GM23338 (cell line): ENCODE measurements around the gene ATP6V0A4. TPM values are rescaled to one million over a fixed set of nuclear protein-coding genes. Genes with fewer than 3 reads are reported as not detected.

Experiments
- ATAC-seq: fragments of 200-7000 bp; cut with Tn5 transposase; 3 replicates; pipeline ENCODE4 v1.9.1; 2020
- DNase-seq: peaks from one replicate; pipeline ENCODE4 v3.0.0-alpha.2; 2015; ENCODE audit warnings: low spot score
- H2AFZ ChIP-seq: fragments of 200-600 bp; sonication (generic); 2 replicates; pipeline ENCODE4 v1.8.0; 2016; ENCODE audit warnings: antibody characterized with exemption, mild to moderate bottlenecking, moderate library complexity
- H3F3A ChIP-seq: fragments of 200-600 bp; sonication (generic); replicated peaks from 2 replicates; pipeline ENCODE4 v1.8.0; 2017; ENCODE audit warnings: antibody characterized with exemption, mixed run types, low read depth
- H3K27ac ChIP-seq: fragments of 200-600 bp; sonication (generic); 2 replicates; pipeline ENCODE4 v1.6.1; 2016; ENCODE audit warnings: low read depth
- H3K27me3 ChIP-seq: fragments of 200-600 bp; sonication (generic); 2 replicates; pipeline ENCODE4 v1.8.0; 2016; ENCODE audit warnings: mild to moderate bottlenecking, mixed run types, moderate library complexity; ENCODE audit not compliant: insufficient read depth
- H3K36me3 ChIP-seq: fragments of 200-600 bp; sonication (generic); 2 replicates; pipeline ENCODE4 v1.8.0; 2016; ENCODE audit warnings: mild to moderate bottlenecking; ENCODE audit not compliant: insufficient read depth
- H3K4me1 ChIP-seq: fragments of 200-600 bp; sonication (generic); 2 replicates; pipeline ENCODE4 v1.8.0; 2016; ENCODE audit warnings: mild to moderate bottlenecking, moderate library complexity; ENCODE audit not compliant: insufficient read depth
- H3K4me2 ChIP-seq: fragments of 200-600 bp; sonication (generic); 2 replicates; pipeline ENCODE4 v1.7.1; 2017; ENCODE audit warnings: mixed run types
- H3K4me3 ChIP-seq: fragments of 200-600 bp; sonication (generic); 2 replicates; pipeline ENCODE4 v1.6.1; 2016; ENCODE audit warnings: mixed run types
- H3K79me2 ChIP-seq: fragments of 200-600 bp; sonication (generic); replicated peaks from 2 replicates; pipeline ENCODE4 v1.8.0; 2017; ENCODE audit warnings: mild to moderate bottlenecking; ENCODE audit not compliant: insufficient read depth
- H3K9me2 ChIP-seq: fragments of 200-600 bp; sonication (generic); 2 replicates; pipeline ENCODE4 v1.8.0; 2017; ENCODE audit not compliant: insufficient read depth
- H4K20me1 ChIP-seq: fragments of 200-600 bp; sonication (generic); replicated peaks from 2 replicates; pipeline ENCODE4 v1.8.0; 2017; ENCODE audit warnings: mild to moderate bottlenecking; ENCODE audit not compliant: insufficient read depth
- H3K27ac Mint-ChIP-seq: 2 replicates; pipeline ENCODE4 v1.8.0; 2020; ENCODE audit warnings: inconsistent platforms, mild to moderate bottlenecking, moderate library complexity, mixed read lengths
- H3K27me3 Mint-ChIP-seq: 3 replicates; pipeline ENCODE4 v1.8.0; 2022; ENCODE audit warnings: low read depth, mild to moderate bottlenecking, moderate library complexity, mixed read lengths, inconsistent platforms; ENCODE audit not compliant: insufficient read depth, poor library complexity
- H3K36me3 Mint-ChIP-seq: 3 replicates; pipeline ENCODE4 v1.8.0; 2021; ENCODE audit warnings: low read depth, mild to moderate bottlenecking, inconsistent platforms, moderate library complexity, mixed read lengths
- H3K4me1 Mint-ChIP-seq: 3 replicates; pipeline ENCODE4 v1.8.0; 2020; ENCODE audit warnings: mild to moderate bottlenecking, inconsistent platforms, mixed read lengths
- H3K4me3 Mint-ChIP-seq: 3 replicates; pipeline ENCODE4 v1.8.0; 2021; ENCODE audit warnings: moderate library complexity, mild to moderate bottlenecking, inconsistent platforms, mixed read lengths
- H3K9me3 Mint-ChIP-seq: 3 replicates; pipeline ENCODE4 v1.8.0; 2020; ENCODE audit warnings: moderate library complexity, mild to moderate bottlenecking, inconsistent platforms, mixed read lengths
- CREB1 ChIP-seq: fragments of 250-450 bp; sonication (Bioruptor Pico); IDR thresholded peaks from 2 replicates; pipeline ENCODE4 v1.5.0; 2020; ENCODE audit warnings: low read depth, mild to moderate bottlenecking, moderate library complexity
- CTCF ChIP-seq, 2 experiments: fragments of 200-600 bp in 1 of 2; sonication (generic) in 1 of 2; conservative IDR thresholded peaks; 2 replicates each; pipeline versions ENCODE4 v1.5.1 to v1.6.1; 2016 to 2017; ENCODE audit warnings: antibody characterized with exemption in 2 of 2, low read depth in 2 of 2, mild to moderate bottlenecking in 2 of 2, moderate library complexity in 1 of 2
- ETS1 ChIP-seq: IDR thresholded peaks from 2 replicates; pipeline ENCODE4 v1.6.1; 2016; ENCODE audit warnings: antibody characterized with exemption
- EZH2 ChIP-seq: fragments of 200-600 bp; sonication (generic); IDR thresholded peaks from one replicate; pipeline ENCODE4 v1.8.0; 2017; ENCODE audit warnings: antibody characterized with exemption, mild to moderate bottlenecking, low read depth; ENCODE audit not compliant: unreplicated experiment
- EZH2phosphoT487 ChIP-seq: fragments of 200-600 bp; sonication (generic); IDR thresholded peaks from one replicate; pipeline ENCODE4 v1.8.1; 2018; ENCODE audit warnings: antibody characterized with exemption; ENCODE audit not compliant: unreplicated experiment
- JUNB ChIP-seq: IDR thresholded peaks from one replicate; pipeline ENCODE4 v1.6.1; 2016; ENCODE audit warnings: antibody characterized with exemption; ENCODE audit not compliant: unreplicated experiment
- NANOG ChIP-seq: IDR thresholded peaks from 2 replicates; pipeline ENCODE4 v1.6.1; 2016; ENCODE audit warnings: antibody characterized with exemption, borderline replicate concordance
- POLR2AphosphoS5 ChIP-seq: IDR thresholded peaks from 2 replicates; pipeline ENCODE4 v1.6.1; 2016; ENCODE audit warnings: antibody characterized with exemption, low read depth
- REST ChIP-seq: IDR thresholded peaks from one replicate; pipeline ENCODE4 v1.6.1; 2018; ENCODE audit warnings: antibody characterized with exemption; ENCODE audit not compliant: unreplicated experiment
- STAT1 ChIP-seq: IDR thresholded peaks from one replicate; pipeline ENCODE4 v1.6.1; 2016; ENCODE audit warnings: antibody characterized with exemption; ENCODE audit not compliant: unreplicated experiment
- ZNF114 ChIP-seq: fragments of 250-450 bp; sonication (Bioruptor Pico); IDR thresholded peaks from 2 replicates; pipeline ENCODE4 v1.5.0; 2020; ENCODE audit warnings: mild to moderate bottlenecking, moderate library complexity
- ZNF331 ChIP-seq: fragments of 250-450 bp; sonication (Bioruptor Pico); IDR thresholded peaks from 2 replicates; pipeline ENCODE4 v1.5.0; 2020; ENCODE audit warnings: low read depth, mild to moderate bottlenecking, moderate library complexity
- ZNF462 ChIP-seq: fragments of 250-450 bp; sonication (Bioruptor Pico); IDR thresholded peaks from 2 replicates; pipeline ENCODE4 v1.5.0; 2020; ENCODE audit warnings: mild to moderate bottlenecking, moderate library complexity
- polyA plus RNA-seq: library from polyadenylated mRNA; unstranded; fragments of >200 nt; fragmentation: Nextera tagmentation; extraction: Ambion mirVana; gene quantifications from 2 replicates; pipeline ENCODE4 v1.2.1, GENCODE V29; 2016
- total RNA-seq: library from RNA; depleted of rRNA; stranded (reverse); fragments of >200 nt; shearing (Covaris generic); gene quantifications from 2 replicates; pipeline ENCODE4 v1.2.3, GENCODE V29; 2014

Gene ATP6V0A4
- total and polyA plus RNA-seq, 2 experiments from 2014 or later: 0.10 to 1.3 TPM

- Histone ChIP-seq H3K4me2 (no peak overlapping the region), H3K9me2 (no peaks in the 10 kb centered on the region), H3K36me3 (no peaks in the 10 kb centered on the region), H2AFZ (no peak overlapping the region; the same call in 1 of the 2 replicates), H4K20me1 (no peaks in the 10 kb centered on the region), H3F3A (no peaks in the 10 kb centered on the region), H3K27ac (no peak overlapping the region), H3K4me1 (no peaks in the 10 kb centered on the region), H3K27me3 (no peaks in the 10 kb centered on the region), H3K4me3 (no peak overlapping the region), H3K79me2 (no peaks in the 10 kb centered on the region)
- peaks cover 3% of the 10 kb centered on the region; the same call in 1 of the 3 replicates for H3K9me3 Mint-ChIP-seq
- H3K4me1 Mint-ChIP-seq: peaks cover 17% of the 10 kb centered on the region
- TF ChIP-seq ZNF114 (CRISPR knock-in tag): no peak
- TF ChIP-seq POLR2AphosphoS5: no peak
- TF ChIP-seq ZNF331 (CRISPR knock-in tag): no peak
- no peak for TF ChIP-seq CREB1 (CRISPR knock-in tag)
- no peak for TF ChIP-seq EZH2
- no peak for TF ChIP-seq EZH2phosphoT487
- TF ChIP-seq REST: no peak
- no peak for TF ChIP-seq ZNF462 (CRISPR knock-in tag)
- no peak for TF ChIP-seq STAT1
- no peak for TF ChIP-seq NANOG
- TF ChIP-seq CTCF (conservative IDR thresholded peaks at IDR 0.05; ENCODE audit: low read depth in 2 of 2): no peak
- TF ChIP-seq ETS1: no peak
- TF ChIP-seq JUNB: no peak
- 0 out of 3 replicates have a peak, but pooled peaks cover 3% of the 10 kb centered on the region for H3K36me3 Mint-ChIP-seq
- H3K27ac Mint-ChIP-seq: no peak overlapping the region
- DNase-seq (no peak), ATAC-seq (no peak)
- H3K4me3 Mint-ChIP-seq: no peak overlapping the region
- peaks cover 6% of the 10 kb centered on the region for H3K27me3 Mint-ChIP-seq
Measured at GRCh38 chr7:138735399-138735798, 62.6 kb downstream of the ATP6V0A4 start.
